Measurements from ENCODE around the gene IRX4.

IRX4 gene

DNA sequence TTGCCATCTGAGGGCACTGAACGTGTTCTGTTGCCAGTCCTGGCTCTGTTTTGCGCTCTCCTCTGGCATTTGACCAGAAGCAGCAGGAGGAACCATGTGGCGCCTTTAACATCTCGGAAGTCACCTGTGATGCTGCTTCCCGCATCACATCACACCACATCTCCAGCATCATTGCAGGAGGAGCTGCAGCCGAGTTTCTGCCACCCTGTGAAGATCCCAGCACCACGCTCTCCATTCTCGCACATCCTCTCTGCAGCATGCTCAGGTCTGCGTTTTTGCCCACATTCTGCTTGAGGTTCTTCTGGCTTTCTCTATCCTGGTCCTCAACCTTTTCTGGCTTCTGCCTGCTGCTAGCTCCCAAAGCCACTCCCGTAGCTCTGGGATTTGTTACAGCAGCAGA lies 11.0 kb upstream of the IRX4 start:
- TF ChIP-seq, protein P1, sequence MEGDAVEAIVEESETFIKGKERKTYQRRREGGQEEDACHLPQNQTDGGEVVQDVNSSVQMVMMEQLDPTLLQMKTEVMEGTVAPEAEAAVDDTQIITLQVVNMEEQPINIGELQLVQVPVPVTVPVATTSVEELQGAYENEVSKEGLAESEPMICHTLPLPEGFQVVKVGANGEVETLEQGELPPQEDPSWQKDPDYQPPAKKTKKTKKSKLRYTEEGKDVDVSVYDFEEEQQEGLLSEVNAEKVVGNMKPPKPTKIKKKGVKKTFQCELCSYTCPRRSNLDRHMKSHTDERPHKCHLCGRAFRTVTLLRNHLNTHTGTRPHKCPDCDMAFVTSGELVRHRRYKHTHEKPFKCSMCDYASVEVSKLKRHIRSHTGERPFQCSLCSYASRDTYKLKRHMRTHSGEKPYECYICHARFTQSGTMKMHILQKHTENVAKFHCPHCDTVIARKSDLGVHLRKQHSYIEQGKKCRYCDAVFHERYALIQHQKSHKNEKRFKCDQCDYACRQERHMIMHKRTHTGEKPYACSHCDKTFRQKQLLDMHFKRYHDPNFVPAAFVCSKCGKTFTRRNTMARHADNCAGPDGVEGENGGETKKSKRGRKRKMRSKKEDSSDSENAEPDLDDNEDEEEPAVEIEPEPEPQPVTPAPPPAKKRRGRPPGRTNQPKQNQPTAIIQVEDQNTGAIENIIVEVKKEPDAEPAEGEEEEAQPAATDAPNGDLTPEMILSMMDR (IDR thresholded peaks at IDR 0.05; ENCODE audit: borderline replicate concordance, extremely low read depth, low read length, poor library complexity, severe bottlenecking) = no peak
- no peak for TF ChIP-seq EZH2 (IDR thresholded peaks at IDR 0.05; ENCODE audit: borderline replicate concordance, low read depth, low read length, severe bottlenecking)
- H3K4me2 ChIP-seq (ENCODE audit: insufficient read depth, low read length) = no peak overlapping the region
- H3K4me3 ChIP-seq (ENCODE audit: low read depth in 1 of 2, low read length in 2 of 2) = no peak overlapping the region
- no peak overlapping the region for H3K27ac ChIP-seq (ENCODE audit: low read length)
- no peaks in the 10 kb centered on the region for H3K9me3 ChIP-seq (ENCODE audit: insufficient read depth, low read length, severe bottlenecking)
- ATAC-seq (ENCODE audit: insufficient read depth, low read depth) = no peak
- H2AFZ ChIP-seq (ENCODE audit: low read depth, low read length) = no peak overlapping the region
- no peak for DNase-seq
- no peak overlapping the region for H3K9ac ChIP-seq (ENCODE audit: low read depth, low read length)
- no peaks in the 10 kb centered on the region for H3K79me2 ChIP-seq (ENCODE audit: insufficient read depth, low read length)
- H3K36me3 ChIP-seq (ENCODE audit: insufficient read depth, low read length) = no peaks in the 10 kb centered on the region
- no peaks in the 10 kb centered on the region for H4K20me1 ChIP-seq (ENCODE audit: insufficient read depth, low read length)
- H3K27me3 ChIP-seq (ENCODE audit: insufficient read depth, low read length, poor library complexity) = peaks cover 10% of the 10 kb centered on the region
- no peaks in the 10 kb centered on the region for H3K4me1 ChIP-seq (ENCODE audit: insufficient read depth, low read length)

DNA sequence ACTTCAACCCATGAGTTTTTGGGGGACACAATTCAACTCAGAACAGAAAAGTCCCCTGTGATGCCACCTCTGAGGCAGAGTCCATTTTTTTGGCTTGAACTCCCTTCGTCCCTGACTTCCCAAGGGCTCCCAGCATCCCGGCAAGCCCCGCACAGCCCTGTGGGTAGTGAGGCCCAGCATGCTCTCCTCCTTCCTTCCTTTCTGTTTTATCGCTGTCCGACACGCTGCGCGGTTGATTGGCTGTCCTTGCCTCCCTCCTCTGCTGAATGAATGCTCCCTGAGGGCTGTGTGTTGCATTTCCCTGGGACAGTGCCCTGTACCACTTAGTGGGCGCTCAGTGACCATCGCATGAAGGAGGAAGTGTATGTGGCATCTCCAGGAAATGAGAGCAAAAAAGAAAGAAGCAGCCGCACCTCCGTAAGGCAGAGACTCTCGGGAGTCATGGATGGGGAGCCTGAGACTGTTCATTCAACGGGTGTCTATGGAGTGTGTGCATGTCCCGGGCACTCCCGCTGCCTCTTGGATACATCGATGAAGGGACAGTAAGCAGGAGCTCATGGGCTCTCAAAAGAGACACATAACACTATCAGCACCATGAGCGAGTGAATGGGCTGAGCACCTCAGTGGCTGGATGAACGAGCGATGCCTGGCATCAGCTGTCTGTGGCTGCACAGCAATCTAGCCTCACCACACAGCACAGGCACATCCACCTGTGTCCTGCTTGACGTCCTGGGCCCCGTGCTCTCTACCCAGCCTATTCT lies 10.1 kb upstream of the IRX4 start:
- Histone ChIP-seq H3K4me1 (ENCODE audit: insufficient read depth, low read length) (no peaks in the 10 kb centered on the region), H3K27ac (ENCODE audit: low read length) (no peak overlapping the region), H3K79me2 (ENCODE audit: insufficient read depth, low read length) (no peaks in the 10 kb centered on the region), H3K4me2 (ENCODE audit: insufficient read depth, low read length) (no peak overlapping the region), H4K20me1 (ENCODE audit: insufficient read depth, low read length) (no peaks in the 10 kb centered on the region), H3K9me3 (ENCODE audit: insufficient read depth, low read length, severe bottlenecking) (no peaks in the 10 kb centered on the region), H3K27me3 (ENCODE audit: insufficient read depth, low read length, poor library complexity) (peaks cover 10% of the 10 kb centered on the region), H3K36me3 (ENCODE audit: insufficient read depth, low read length) (no peaks in the 10 kb centered on the region), H3K4me3 (ENCODE audit: low read depth in 1 of 2, low read length in 2 of 2) (no peak overlapping the region), H2AFZ (ENCODE audit: low read depth, low read length) (no peak overlapping the region), H3K9ac (ENCODE audit: low read depth, low read length) (no peak overlapping the region)
- ATAC-seq (ENCODE audit: insufficient read depth, low read depth) = no peak
- DNase-seq = no peak
- no peak for TF ChIP-seq EZH2 (IDR thresholded peaks at IDR 0.05; ENCODE audit: borderline replicate concordance, low read depth, low read length, severe bottlenecking)
- TF ChIP-seq, protein P1 (IDR thresholded peaks at IDR 0.05; ENCODE audit: borderline replicate concordance, extremely low read depth, low read length, poor library complexity, severe bottlenecking) = no peak

DNA sequence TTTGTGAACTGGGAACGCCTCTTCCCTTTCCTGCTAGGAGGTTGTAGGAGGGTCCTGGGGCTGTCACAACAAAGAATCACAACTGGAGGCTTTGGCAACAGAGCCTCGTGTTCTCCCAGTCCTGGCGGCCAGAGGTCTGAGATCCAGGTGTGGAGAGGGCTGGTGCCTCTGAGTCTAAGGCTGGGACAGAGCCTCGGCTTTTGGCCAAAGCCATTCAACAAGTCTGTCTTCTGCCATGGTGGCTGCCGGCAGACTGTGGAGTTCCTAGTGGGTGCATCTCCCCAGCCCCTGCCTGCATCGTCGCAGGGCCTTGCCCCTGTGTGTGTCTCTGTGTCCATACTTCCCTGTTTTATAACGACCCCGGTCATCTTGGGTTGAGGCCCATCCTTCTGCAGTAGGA lies 9.5 kb upstream of the IRX4 start:
- H3K27ac ChIP-seq (ENCODE audit: low read length) = no peak overlapping the region
- H3K9ac ChIP-seq (ENCODE audit: low read depth, low read length) = no peak overlapping the region
- H3K36me3 ChIP-seq (ENCODE audit: insufficient read depth, low read length) = no peaks in the 10 kb centered on the region
- peaks cover 10% of the 10 kb centered on the region for H3K27me3 ChIP-seq (ENCODE audit: insufficient read depth, low read length, poor library complexity)
- DNase-seq (no peak), ATAC-seq (ENCODE audit: insufficient read depth, low read depth) (no peak)
- no peaks in the 10 kb centered on the region for H3K79me2 ChIP-seq (ENCODE audit: insufficient read depth, low read length)
- no peak overlapping the region for H3K4me2 ChIP-seq (ENCODE audit: insufficient read depth, low read length)
- TF ChIP-seq, protein P1 (IDR thresholded peaks at IDR 0.05; ENCODE audit: borderline replicate concordance, extremely low read depth, low read length, poor library complexity, severe bottlenecking) = no peak
- no peak for TF ChIP-seq EZH2 (IDR thresholded peaks at IDR 0.05; ENCODE audit: borderline replicate concordance, low read depth, low read length, severe bottlenecking)
- no peaks in the 10 kb centered on the region for H3K9me3 ChIP-seq (ENCODE audit: insufficient read depth, low read length, severe bottlenecking)
- H3K4me1 ChIP-seq (ENCODE audit: insufficient read depth, low read length) = no peaks in the 10 kb centered on the region
- no peaks in the 10 kb centered on the region for H4K20me1 ChIP-seq (ENCODE audit: insufficient read depth, low read length)
- H3K4me3 ChIP-seq (ENCODE audit: low read depth in 1 of 2, low read length in 2 of 2) = no peak overlapping the region
- H2AFZ ChIP-seq (ENCODE audit: low read depth, low read length) = no peak overlapping the region

All from DND-41 (cell line).